GM18951 (cell line): ENCODE measurements around the gene HIC2.

Experiments
- in situ Hi-C: fragments of 300-500 bp; cut with MboI; formaldehyde crosslinking; loops from one replicate; pipeline ENCODE4 v1.12.0; 2022; ENCODE audit warnings: low sequenced_read_pairs, mixed read lengths, inconsistent platforms; ENCODE audit not compliant: unreplicated experiment

Gene HIC2

DNA sequence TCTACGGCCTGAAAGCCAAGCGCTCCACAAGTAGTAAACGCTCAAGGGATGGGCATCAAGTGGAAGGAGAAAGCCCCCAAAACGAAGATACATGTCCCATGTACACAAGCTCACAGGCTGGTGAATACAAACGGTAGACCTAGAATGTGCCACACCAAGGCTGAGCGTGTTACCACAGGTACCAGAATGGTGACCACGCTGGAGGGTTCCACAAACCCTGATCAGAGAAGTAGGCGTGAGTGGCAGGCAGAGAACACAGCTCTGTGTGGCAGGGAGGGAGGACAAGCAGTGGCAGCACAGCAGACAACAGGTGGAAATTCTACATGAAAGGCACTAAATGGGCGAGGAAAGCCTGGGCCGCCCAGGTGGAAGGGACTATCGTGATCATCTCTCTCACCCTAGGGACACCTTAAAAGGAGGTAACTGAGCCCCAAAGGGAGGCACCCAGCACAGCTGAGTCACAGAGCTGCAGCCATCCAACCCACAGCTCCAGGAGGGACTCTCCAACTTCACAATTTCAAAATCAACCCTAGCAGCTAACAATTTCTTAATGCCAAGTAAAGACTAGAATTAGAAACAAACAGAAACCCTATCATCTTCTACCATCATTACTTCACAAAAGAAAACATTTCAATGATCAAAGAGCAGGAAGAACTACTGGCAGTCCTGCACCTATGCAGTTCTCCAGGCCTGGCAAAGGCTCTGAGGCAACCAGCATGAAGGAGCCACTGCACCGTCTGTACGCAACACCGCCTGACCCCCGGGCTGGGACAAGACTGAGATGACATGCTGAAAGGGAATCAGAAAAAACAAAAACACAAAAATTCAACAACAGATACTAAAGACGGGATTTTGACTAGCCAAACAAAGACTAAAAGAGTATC, 82.7 kb downstream of the HIC2 start:
- in situ Hi-C loops = loop anchor here (25.0 kb wide), 1 partner anchor 763 kb away; no protein-coding TSS in a partner anchor
